Lower leg skin (tissue), 4 donors: ENCODE measurements around the gene F2RL1. TPM values are rescaled to one million over a fixed set of nuclear protein-coding genes. Genes with fewer than 3 reads are reported as not detected.
"Not testable (repeated sequence)": the region's sequence is repeated elsewhere in the genome, so short reads cannot be mapped to it uniquely, and the experiment has no call there.

ENCODE experiments used
- DNase-seq, 2 donors: peaks; one replicate each; pipeline ENCODE4 v3.0.0-alpha.2; 2019; ENCODE audit warnings: low spot score in 2 of 2
- H3K4me3 ChIP-seq: fragments of 200-600 bp; sonication (generic); 2 replicates; pipeline ENCODE4 v1.5.1; 2017; ENCODE audit warnings: mild to moderate bottlenecking, low read depth; ENCODE audit not compliant: poor library complexity, severe bottlenecking
- CTCF ChIP-seq, 3 donors: fragments of 450-650 bp; IDR thresholded peaks; one replicate each; pipeline ENCODE4 v1.5.1; 2016; ENCODE audit warnings: antibody characterized with exemption in 3 of 3, mild to moderate bottlenecking in 3 of 3, moderate library complexity in 2 of 3
- POLR2A ChIP-seq, 2 donors: fragments of 450-650 bp; IDR thresholded peaks; one replicate each; pipeline ENCODE4 v1.6.1; 2016 to 2017; ENCODE audit warnings: antibody characterized with exemption in 2 of 2, mild to moderate bottlenecking in 1 of 2, moderate library complexity in 1 of 2
- WGBS, 2 donors: methylation state at CpG; one replicate each; pipeline ENCODE4 v1.1.5; 2018; 5-methylcytosine and 5-hydroxymethylcytosine counted together
- intact Hi-C: fragments of 100-400 bp; cut with DNase I; formaldehyde crosslinking; loops from one replicate; pipeline ENCODE4 v1.15.0; 2023; ENCODE audit warnings: low total_unique reads
- total RNA-seq, 4 donors: library from RNA; depleted of rRNA; stranded (reverse); fragments of >200 nt; gene quantifications; one replicate each; pipeline ENCODE4 v1.1.0, GENCODE V29; 2016

The F2RL1 gene
- total RNA-seq, 4 donors from 2014 or later = 58.1 to 87.1 (median 66.3) TPM

GRCh38 chr5:76855961-76856360 lies 37.1 kb downstream of the F2RL1 start:
- no peak for TF ChIP-seq CTCF (IDR thresholded peaks at IDR 0.05)
- intact Hi-C loops = no loop called here
- 81 to 83% methylated on average over 3 of the region's 3 CpGs for WGBS, 2 donors
- no peak for DNase-seq
- no peak overlapping the region for H3K4me3 ChIP-seq

GRCh38 chr5:76856800-76857199 lies 38.0 kb downstream of the F2RL1 start:
- DNase-seq = peak in 1 of 2 donors; percentile 18
- H3K4me3 ChIP-seq, intact Hi-C loops: not testable (repeated sequence)
- 71 to 94% methylated on average over 4 of the region's 4 CpGs for WGBS, 2 donors

- TF ChIP-seq CTCF (IDR thresholded peaks at IDR 0.05) (no peak), POLR2A (IDR thresholded peaks at IDR 0.05) (no peak)
- intact Hi-C loops = no loop called here
- no peak for DNase-seq
- H3K4me3 ChIP-seq = no peak overlapping the region
- 77 to 82% methylated on average over 10 of the region's 10 CpGs for WGBS, 2 donors
Measured at GRCh38 chr5:76859591-76860247, 40.9 kb downstream of the F2RL1 start.

- no peak overlapping the region for H3K4me3 ChIP-seq
- DNase-seq = no peak
- intact Hi-C loops = no loop called here
- WGBS, 2 donors = 66 to 69% methylated on average over 5 of the region's 5 CpGs
- TF ChIP-seq POLR2A (IDR thresholded peaks at IDR 0.05) = no peak
- no peak for TF ChIP-seq CTCF (IDR thresholded peaks at IDR 0.05)
Measured at GRCh38 chr5:76861612-76862011, 42.8 kb downstream of the F2RL1 start.

- 11 to 32% methylated on average over 1 of the region's 1 CpG for WGBS, 2 donors
- TF ChIP-seq POLR2A (IDR thresholded peaks at IDR 0.05) (no peak), CTCF (IDR thresholded peaks at IDR 0.05) (no peak)
- DNase-seq = no peak
- intact Hi-C loops = no loop called here
- H3K4me3 ChIP-seq = no peak overlapping the region
Measured at GRCh38 chr5:76863001-76863400, 44.2 kb downstream of the F2RL1 start.

GRCh38 chr5:76866503-76866902 lies 47.7 kb downstream of the F2RL1 start:
- no peak for DNase-seq
- no peak overlapping the region for H3K4me3 ChIP-seq
- TF ChIP-seq POLR2A (IDR thresholded peaks at IDR 0.05) (no peak), CTCF (IDR thresholded peaks at IDR 0.05) (no peak)
- intact Hi-C loops = no loop called here
- WGBS, 2 donors = 89 to 93% methylated on average over 2 of the region's 2 CpGs
